HG03064 (cell line): ENCODE measurements around the gene UST.

Experiments
- ATAC-seq: cut with Tn5 transposase; IDR thresholded peaks from one replicate; pipeline ENCODE4 v1.9.1; 2021; ENCODE audit warnings: low read depth; ENCODE audit not compliant: unreplicated experiment

Gene UST

DNA sequence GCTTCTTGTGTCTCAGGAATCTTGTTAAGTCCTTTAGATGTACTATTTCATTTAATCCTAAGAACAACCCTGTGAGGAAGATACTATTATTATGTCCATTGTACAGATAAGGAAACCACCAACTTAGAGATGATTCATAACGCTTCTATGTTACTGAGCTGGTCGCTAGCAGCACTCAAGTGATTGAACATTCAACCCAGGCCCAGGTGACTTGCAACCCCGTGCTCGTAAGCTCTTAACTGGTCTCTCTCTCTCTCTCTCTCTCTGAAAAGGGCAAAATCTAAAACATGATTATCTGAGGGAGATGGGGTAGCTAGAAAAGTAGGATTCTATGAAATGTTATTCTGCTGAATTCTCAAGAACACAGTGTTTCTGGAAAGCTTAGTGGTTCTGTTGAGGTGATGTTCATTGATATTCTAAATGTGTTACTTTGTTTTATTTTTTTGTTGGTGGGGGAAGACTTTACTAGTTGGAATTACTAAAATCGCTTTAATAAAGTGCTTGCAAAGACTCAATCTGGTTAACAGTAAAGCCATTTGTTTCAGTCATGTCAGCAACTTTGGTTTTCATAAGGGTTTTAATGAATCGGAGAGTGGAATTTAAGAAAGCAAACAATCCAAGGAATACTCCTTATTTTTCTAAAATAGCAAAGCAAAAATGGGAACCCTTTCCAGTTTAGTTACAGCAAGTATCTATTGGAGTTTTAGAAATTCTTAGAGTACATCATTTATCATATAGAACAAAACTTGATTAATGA lies 305.7 kb downstream of the UST start:
- ATAC-seq: no peak

DNA sequence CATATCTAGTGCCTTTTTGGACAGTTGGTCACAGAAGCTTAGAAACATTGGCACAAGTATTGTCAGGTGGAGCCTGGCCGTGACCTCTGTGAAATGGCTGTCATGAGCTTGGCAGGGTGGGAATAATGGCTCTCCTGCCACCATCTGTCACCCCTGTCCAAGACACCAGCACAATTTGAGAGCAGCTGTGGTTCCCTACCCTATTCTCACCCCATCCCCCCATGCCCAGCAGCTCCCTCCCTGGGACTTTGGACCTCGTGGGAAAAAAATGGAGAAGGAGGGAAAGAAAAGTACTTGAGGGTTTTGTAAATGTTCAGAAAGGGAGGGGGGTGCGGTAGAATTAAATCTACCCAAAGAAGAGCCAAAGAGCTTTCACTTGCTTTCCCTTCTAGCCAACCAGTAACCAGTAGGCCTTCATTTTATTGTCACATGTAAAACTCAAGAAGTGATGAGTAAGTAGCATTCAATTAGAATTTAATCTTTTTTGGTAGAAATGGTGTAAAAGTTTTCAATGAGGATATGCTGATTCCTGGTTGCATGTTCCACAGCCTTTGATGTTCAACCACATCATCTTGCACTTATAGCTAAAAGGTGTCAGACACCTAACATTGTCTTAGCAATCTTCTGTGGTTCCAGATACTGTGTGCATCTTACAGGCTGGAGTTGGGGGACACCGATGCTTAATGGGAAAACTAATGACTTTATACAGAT lies 307.2 kb downstream of the UST start:
- no peak for ATAC-seq

DNA sequence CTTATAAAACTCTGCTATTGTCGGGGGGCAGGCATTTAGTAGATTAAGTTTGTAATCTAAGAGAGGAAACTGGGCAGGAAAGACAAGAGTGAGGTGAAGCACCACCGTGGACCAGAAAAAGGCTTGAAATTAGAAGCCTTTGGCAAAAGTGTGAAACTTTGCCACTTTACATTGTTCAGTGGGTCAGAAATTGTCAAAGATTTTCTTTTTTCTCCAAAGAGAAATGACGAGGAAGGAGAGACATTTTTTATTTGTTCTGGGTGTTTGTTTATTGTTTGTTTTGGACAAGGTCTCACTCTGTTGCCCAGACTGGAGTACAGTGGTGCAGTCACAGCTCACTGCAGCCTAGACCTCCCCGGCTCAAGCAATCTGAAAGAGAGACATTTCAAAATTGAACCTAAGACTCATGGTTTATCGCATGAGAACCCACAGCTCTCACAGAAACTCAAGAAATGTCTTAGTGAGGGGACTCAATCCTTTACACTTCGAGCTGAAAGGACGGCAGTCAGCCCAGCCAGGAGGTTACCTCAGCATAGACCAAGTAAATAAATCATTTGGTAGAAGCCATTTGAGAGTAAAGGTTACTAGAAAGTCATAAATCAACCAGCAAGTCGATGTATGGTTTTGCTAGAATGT lies 307.8 kb downstream of the UST start:
- peak; percentile 84 for ATAC-seq

DNA sequence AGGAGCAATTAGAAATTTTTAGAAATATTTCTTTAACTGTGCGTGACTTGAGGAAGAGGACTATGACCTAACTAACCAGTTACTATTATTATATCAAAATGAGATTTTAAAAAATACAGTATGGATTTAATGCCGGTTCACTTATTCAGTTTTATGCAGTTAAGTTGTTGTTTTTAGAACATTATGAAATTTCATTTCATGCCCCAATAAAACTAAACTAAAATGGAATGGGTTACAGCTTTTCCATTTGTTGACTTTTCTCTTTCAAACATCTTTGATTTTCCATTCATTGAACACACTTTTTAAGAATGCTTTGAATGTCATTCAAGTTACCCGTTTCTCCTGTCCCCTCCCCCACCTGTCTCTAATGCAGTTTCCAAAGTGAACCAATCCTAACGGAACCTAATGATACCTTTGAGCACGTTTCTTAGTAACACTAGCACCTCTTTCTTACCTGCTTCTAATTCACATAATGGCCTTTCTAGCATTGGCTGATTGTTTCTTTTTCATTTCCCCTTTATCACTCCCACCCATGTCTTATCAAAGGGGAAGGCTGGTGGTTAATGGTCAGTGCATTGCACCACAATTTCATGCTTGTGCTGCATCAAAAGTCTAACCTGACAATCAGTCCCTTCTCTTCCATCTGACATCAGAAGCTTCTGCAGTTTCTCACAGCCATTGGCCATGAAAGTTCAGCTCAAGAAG lies 308.5 kb downstream of the UST start:
- ATAC-seq: no peak

DNA sequence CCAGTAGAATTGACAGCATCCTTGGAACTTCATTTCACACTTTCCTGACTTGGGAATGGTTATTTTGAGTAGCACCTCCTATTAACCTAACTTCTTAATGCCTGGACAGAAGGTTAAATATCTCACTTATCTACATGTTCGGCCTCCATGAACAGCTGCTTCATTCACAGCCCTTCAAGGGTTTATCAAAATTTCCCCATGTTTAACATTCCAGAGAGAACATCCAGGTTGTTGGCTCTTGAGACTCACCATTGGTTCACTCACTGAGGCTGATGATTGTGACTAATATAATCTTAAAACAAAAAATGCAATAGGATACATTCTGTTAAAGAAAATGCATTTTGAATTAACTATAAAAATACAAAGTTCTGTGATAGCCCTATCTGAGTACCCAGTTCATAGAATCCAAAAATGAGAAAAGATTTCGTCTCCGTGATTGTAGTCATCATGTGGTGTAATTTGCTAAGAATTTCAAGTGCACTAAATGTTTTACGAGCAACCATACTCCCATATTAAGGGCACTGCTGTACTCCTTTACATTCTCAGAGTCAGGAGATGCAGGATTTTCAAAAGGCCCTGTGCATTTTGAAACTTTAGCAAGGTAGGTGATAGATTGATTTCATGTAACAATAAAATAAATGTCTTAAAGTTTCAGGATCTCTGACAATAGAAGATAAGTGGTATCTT lies 310.1 kb downstream of the UST start:
- no peak for ATAC-seq

DNA sequence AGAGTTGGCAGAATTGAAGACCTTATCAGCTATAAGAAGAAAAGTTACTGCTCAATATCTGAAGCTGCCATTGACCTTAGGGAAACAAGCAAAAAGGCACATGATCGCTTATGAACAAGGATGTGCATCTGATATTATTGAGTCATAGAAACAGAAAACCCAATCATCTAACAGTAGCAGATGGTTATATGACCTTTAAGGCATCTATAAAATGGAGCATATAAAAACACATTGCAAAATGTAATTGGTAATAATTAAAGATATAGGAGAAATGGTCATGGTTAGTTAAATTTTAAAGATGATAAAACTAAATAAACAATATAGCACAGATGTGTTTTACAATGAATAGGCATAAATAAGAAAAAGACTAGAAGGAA lies 310.6 kb downstream of the UST start:
- no peak for ATAC-seq

DNA sequence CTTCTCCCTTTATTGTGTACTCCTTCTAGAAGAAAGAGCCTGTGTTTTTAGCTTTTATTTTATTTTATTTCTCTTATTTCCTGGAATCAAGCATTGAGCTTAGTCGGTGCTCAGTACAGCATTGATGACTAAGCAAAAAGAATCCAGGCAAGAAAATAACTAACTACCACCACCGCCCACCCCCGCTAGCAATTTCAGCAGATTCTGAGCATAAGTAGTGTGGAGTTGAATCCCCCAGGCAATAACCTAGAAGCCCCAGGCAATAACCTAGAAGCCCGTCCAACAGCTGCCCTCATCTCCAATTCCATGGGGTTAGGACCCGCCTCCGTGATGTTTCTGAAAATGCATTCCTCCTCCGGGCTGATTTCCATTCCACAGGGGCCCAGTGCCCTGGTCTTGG lies 312.7 kb downstream of the UST start:
- ATAC-seq: no peak

DNA sequence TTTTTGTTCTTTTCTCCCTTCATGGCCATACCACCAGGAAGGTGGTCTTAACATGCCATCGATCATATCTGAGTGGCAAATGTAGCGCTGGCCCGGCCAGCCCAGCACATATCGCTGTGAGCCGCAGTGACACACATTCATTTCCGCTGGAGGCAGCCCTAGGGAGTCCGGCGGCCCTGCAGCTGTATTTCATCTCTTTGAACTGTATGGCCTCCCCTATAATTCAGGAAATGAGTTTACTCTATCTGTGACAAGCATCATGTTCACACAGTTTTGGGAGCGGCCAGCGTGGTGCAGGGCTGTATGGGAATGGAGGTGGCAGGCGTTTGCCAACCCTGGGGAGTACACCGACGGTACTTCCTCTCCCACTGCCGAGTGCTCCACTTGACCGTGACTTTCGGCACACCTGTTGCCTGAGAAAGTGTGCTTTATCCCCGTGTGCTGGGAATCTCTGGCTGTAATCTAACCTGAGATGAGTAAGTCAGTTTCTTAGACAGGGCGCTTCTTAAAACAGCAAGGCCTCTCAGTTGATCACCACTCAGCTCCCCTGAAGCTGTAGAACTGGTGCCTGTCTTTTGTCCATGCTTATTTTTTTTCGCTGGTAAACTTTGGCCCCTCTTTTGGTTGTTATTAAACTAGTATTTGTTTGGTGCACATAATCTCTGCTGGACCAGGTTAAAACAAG lies 313.6 kb downstream of the UST start:
- peak; percentile 77 for ATAC-seq

DNA sequence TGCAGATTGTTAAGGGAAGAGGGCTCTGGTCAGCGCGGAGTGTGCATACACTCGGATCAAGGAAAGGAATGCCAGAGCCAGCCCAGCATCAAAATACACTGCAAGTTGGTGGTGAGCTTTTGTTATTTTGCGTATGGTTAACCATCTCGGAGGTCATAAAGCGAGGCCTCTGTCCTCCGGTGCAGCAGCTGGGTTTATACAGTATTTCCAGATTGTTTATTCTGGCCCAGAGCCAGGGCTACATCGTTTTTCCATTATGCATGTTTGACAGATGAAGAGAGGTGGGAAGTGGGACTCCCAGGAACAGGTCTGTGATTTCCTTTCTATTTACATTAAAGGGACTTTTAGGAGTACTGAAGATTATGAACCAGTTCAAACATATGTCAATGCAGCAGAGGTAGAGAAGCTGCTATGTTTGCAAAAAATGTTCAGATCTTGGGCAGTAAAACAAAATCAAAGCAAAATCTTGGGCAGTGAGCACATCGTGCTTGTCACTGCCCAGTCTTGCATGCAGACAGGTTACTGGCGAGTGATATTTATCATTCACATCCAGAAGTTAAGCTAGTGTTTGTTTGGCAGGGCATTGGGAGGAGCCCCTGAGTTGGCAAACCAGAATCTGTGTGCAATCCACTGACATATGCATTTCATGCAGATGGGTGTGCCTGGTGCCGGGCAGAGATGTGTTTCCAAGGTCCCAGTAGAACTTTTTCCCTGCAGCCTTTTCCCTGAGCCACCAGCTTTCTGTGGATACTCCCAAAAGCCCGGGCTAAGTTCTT lies 314.3 kb downstream of the UST start:
- ATAC-seq: no peak

DNA sequence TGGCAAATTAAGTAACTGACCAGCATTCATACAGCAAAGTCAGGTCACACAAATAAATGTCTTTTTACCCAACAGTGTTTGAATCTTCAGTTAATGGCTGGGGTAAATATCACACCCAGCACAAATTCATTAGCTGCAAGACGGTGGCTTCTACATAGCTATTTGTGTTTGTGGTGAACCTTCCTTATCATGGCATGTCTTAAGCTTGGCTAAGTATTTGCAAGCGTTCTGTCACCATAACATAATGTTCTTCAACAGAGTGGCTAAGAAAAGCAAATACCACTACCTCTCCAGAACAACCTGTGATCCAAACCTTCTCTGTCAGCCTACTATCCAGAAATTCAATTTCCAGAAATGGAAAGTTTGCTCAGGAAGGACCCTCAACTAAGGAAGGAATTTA lies 315.1 kb downstream of the UST start:
- ATAC-seq: no peak

DNA sequence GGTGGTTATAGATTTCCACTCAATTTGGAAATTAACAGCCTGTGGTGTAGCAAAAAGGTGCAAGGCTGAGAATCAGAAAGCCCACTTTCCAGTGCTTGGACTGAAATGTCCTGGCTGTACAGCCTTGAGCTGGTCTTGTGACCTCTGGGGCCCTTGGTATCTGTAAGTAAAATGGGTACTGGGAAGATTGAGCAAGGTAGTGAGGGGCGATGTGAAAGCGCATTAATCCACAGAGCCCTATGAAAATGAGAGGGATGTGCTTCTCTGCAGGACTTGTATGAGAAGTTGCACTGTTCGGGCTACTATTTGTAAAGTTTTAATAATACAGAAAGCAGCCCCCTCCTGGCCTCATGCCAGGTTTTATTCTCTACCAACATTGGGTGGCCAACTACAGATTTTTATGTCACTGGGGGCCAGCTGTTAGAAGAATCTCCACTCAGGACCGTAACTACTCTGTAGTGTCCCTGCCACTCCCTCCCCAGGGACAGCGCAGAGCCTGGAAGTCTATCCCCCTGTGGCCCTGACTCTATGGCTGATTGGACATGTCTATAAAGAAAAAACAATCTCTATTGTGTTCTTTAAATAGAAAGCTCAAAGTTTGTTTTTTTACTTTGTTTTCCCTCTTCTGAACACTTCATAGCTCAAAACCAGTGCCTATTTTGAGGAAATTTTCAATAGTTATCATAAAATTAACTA lies 316.0 kb downstream of the UST start:
- ATAC-seq: no peak

DNA sequence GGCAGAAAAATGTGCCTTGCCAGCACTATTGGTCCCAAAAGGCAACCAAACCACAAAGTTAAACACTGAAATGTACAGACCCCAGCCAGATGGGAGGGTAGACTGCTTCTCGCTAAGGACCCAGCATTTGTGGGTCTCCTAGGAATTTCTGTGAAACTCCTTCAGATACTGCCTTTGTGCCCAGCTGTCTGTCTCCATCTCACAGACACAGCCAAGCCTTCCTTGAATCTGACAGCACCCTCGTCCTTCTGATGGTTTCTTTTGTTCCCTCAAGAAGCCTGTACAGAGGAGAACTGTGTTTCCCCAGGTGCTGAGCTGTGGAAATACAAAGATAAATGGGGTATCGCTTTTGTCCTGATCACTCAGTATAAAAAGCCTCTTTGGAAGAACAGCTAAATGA lies 316.6 kb downstream of the UST start:
- no peak for ATAC-seq

DNA sequence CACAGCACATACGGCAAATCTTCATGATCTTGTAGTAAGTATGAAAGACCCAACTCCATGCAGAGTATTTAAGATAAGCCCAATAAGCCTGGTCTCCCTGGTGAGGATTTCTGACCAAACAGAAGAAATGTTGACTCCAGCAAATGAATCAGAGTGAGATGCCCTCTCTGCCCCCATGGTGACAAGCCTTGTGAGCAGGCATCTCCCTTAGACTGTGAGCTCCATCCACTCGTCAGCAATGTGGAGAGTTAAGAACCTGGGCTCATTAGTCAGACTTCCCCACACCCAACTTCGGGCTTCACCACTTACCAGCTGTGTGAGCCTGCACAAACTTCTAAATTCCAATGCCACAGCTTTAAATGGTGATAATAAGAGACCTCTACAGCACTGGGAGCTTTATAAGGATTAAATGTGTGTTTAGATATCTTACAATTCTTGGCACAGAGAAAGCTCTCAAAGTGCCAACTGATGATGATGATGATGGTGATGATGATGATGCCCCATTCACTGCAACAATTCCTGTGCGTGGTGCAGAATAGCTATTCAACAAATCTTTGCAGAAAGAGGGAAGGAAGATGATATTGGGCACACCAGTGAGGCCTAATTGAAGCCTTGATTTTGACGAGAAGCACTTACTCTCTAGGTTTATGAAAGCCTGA lies 317.3 kb downstream of the UST start:
- ATAC-seq: no peak

DNA sequence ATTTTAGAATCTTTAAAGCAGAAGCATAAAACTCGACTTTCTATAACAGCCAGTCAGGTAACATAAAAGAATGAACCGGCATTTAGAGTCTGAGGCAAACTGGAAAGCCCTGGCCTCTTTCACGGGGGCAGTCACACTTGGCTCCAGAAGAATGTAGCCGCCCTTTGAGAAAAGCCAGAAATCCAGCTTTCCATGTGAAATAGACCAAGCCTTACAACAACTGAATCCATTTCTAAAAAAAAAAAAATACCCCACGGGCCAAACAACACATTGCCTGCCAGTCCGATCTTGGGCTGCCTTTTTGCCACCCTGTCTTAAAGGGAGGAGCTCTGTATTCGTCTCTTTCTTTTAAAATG lies 317.8 kb downstream of the UST start:
- no peak for ATAC-seq

DNA sequence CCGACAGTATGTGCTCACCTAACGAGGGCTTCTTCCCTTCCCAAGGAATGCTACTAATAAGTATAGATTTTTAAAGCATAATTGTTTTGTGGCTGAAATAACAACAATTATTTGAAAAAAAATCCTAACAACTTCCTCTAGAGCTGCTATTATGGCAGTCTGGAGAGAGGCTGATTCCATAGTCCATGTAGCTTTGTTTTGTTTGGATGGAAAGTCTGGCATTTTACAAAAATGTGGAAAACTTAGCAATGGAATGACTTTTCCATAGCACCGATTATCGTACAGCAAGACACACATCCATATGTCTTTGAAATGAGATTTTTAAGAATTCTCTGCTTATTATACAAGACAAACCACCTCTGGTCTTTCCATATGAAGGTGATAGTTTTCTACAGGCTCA lies 318.3 kb downstream of the UST start:
- ATAC-seq: no peak

DNA sequence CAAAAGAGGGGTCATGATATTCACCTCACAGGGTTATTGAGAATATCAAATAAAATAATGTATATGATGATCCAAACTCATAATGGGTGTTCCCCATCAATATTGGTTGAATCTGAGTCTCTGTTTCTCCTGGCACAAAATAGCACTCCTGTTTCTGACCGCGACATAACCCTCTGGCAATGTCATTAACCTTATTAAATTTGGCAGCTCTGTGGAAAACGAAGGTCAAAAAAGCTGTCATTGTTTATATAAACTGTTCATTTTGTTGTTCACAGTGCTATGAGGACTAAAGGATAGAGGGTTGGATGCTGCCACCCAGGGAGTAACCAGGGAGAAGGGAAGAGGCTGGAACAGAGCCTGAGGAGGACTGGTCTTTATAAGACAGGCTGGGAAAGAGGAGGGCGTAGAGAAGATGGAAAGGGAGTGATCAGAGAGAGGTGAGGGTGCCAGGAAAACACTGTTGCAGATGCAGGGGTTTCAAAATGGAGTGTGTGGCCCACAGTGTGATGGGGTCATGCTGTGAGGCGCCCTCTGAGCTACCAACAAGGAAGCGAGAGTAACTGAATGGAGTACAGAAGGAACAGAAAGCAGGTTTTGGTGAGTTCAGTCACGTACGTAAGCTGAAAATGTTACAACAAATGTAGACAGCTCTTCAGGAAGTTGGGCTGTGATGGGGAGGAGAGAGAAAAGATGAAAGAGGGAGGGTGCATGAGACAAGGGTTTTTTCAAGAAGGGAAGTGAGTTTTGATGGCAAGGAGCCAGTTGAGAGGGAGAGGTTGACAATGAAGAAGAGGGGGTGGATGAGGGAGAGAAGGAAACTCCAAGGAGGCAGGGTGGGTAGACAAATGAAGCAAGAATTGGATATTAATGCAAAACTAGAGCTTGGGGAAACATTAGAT lies 319.1 kb downstream of the UST start:
- ATAC-seq: peak; percentile 99

DNA sequence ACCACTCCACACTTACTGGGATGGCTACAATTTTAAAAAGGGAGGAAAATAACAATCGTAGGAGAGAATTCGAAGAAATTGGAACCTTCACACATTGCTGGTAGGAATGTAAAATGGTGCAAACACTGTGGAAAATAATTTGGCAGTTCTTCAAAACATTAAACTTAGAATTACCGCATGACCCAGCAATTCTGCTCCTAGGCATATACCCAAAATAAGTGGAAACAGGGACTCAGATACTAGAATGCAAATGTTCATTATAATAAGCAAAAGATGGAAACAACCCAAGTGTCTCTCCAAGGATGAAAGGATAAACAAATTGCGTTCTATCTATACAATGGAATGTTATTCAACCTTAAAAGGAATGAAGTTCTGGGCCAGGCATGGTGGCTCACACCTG lies 325.2 kb downstream of the UST start:
- ATAC-seq: no peak
